ENCODE data around the gene PSMF1.

PSMF1 gene, protein sequence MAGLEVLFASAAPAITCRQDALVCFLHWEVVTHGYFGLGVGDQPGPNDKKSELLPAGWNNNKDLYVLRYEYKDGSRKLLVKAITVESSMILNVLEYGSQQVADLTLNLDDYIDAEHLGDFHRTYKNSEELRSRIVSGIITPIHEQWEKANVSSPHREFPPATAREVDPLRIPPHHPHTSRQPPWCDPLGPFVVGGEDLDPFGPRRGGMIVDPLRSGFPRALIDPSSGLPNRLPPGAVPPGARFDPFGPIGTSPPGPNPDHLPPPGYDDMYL

DNA sequence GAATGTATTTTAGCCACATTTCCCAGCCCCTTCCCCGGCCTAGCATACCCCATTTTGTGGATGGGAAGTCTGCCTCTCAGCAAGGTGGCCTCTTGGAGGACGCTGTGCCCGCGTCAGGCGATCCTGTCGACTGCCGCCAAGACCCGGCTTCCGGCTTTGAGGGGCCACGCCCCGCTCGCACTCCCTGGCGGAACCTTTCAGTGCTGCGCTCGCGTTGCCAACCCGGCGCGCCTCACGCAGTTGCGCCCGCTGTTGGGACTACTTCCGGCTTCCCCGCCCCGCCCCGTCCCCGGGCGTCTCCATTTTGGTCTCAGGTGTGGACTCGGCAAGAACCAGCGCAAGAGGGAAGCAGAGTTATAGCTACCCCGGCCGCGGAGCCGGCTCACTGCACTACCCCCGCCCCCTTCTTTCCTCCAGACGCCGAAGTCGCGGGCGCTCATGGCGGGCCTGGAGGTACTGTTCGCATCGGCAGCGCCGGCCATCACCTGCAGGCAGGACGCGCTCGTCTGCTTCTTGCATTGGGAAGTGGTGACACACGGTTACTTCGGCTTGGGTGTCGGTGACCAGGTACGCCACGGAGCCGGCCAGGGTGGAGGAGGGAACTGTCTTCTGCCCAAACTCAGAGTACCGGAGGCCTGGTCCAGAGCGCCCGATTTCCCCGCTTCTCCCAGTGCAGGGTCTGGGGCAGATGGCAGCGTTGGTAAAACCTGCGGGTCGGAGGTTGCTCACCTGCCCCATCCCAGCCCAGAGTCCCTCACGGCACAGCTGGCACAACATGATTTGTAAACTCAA lies at the start of gene PSMF1:
PSMF1 (plus strand) TSS at position 267 of the 792 bp plus-strand sequence; CDS start at position 439, 172 bp downstream.
- DNase-seq (ENCODE audit: low spot score): peak; percentile 81

DNA sequence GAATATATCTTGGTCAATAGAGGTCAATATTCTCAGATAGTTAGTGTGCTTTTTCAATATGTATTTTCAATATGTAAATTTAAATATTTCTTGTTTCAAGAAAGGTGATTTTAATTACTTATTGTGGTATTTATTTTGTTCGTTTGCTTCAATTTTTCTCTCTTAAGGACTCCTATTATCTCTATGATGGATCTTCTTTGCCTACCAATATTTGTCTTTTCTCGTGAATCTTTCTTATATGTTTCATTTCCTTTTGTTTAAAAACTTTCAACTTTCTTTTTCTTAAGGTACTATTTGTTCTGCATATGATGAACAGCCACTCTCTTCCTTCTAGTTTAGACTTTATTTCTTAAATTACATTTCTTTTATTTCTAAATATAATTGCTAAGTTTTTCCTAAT lies 46.1 kb upstream of the PSMF1 start:
- DNase-seq (ENCODE audit: low spot score): no peak

DNA sequence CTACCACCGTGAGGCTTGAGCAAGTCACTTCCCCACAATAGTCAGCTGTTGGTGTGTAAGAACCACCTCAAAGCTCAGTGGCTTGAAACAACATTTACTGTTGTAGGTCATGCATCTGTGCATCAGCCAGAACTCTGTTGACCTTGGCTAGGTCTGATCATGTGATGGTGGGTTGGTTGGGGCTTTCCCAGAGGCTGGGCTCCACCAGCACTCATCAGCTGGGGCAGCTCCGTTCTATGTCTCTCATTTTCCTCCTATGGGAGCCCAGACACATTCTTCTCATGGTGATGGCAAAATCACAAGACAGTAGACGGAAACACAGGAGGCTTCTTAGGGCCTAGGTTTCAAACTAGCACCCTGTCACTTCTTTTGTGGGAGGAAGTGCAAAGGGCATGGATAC lies 42.8 kb upstream of the PSMF1 start:
- DNase-seq (ENCODE audit: low spot score): no peak

DNA sequence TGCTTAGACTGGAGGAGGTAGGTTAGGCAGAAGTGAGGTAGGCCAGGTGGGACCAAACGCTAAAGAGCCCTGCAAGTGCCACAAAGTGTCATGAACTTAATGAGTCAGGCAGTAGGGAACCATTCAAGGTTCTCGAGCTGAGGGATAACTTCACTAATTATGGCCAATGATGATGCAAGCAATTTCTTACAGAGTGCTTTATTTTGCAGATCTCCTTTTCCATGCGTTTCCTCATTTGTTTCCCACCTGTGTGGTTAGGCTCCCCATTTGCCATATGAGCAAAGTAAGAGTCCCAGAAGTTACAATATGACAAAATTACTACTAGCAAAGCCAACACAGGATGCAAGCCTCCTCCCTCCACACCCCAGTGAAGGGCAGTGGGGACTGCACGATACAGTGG lies 36.5 kb upstream of the PSMF1 start:
- DNase-seq (ENCODE audit: low spot score): no peak

DNA sequence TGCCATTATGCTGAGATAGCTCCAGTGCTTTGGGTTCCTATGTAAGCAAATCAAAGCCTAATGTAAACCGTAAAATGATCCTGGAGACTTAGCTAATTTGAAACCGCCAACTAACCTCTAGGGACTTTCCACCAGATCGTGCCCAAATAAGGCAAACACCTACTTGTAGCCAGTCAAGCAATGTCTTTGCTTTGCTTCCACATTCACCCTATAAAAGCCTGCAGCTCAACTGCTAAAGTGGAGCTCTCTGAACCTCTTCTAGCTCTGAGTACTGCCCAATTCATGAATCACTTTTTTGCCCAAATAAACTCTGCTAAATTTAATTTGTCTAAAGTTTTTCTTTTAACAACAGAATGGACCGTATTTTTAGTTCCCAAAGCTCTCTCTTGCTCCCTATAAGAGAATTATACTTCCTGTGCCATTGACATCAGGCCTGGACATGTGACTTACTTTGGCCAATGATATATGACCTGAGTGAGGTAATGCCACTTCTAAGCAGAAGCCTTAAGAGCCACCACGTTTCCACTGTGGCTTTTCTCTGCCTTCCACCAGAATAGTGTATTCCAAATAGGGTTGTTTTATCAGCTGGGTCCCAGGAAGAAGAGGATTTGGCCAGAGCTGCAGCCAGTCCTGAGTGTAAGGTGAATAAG lies 34.8 kb upstream of the PSMF1 start:
- DNase-seq (ENCODE audit: low spot score): no peak

DNA sequence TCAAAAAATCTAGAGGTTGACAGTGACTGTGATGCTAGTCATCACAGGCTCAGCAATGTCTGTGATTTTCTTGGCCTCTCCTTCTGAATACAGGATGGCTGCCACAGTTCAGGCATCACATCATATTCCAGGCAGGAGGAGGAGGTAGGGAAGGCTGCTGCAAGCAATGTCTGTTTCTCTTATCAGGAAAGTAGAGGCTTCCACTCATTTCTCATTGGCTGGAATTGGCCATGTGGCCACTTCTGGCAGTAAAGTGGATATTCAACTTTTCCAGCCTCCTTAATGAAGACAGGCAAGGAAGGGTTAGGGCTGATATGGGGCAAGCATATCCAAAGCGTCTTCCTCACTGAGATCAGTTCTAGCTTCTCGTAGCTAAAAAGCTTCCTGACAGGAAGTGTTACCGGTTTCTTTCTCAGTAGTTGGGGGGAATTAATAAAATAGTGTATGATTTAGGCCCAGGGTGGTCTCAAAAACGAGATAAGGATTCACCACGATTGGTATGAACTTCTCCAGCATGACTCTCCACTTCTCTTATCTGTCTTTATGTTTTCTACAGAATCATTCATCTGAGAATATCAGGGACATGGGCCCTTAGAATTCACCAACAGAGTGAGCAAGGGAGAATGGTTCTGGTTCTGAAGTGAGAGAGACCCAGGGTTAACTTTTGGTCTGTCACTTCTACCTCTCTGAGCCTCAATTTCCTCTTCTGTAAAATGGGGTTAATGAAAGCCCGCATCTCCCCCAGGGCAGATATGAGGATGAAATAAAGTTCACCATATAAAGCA lies 32.7 kb upstream of the PSMF1 start:
- DNase-seq (ENCODE audit: low spot score): no peak

DNA sequence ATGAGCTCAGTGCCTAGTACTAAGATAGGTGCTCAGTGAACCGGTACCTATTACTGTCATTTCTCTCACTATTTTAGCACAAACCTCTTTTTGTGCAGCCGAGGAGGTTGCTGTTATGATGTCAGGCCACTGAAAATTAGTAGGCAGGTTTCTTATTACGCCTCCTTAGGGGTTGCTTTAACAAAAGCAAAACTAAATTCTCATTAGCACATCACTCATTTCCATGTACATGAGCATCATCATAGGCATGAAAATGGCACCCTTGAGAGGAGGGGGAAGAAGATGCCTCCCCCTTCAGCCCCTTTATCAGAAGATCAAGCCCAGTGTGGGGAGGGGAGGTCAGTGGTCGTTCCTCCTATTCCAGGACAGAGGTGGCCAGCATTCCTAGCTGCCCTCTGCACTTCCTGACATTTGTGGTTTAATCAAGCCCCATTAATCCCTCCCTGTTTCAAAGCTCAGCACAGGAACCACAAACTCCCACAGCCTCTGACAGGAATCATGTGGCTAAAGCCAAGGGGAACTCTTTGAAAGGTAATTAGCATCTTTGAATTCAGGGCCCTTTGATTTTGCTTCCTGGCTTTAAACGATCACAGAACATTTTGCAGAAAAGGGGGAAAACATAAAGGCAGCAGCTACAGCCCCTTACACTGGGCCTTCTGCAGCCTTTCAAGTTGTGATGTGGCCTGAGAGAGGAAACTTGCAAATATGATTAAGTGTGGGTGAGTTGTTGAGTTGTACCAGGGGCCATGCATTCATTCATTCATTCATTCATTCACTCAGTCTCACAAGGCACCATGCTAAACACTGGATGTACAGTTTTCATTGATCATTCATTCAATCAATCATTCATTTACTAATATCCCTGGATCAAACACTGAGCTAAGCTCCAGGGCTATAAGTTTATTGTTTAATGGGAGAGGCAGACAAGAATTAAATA lies 31.9 kb upstream of the PSMF1 start:
- DNase-seq (ENCODE audit: low spot score): no peak

DNA sequence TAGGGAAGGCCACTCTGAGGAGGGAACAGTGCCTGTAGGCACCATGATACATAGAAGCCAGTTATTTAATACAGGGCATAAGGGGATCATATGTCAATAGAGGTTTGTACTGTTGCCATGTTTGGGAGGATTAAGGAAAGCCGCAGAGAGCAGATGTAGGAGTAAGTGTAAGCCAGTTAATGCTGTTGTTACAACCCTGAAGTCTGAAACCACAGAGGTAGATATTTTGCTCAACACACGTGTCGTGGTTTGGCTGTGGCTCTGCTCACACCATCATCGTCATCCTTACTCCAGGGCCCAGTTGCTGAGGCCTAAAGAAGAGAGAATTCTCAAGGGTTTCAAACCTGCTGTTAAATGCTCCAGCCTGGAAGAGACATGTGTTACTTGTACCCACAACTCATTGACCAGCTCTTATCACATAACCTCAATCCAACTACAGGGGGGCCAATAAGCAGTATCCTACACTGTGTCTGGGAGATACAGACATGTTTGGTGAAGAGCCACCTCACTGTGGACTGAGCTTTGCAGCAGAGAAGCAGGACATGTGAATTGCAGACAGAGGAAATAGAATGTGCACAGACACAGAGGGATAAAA lies 31.0 kb upstream of the PSMF1 start:
- DNase-seq (ENCODE audit: low spot score): no peak

DNA sequence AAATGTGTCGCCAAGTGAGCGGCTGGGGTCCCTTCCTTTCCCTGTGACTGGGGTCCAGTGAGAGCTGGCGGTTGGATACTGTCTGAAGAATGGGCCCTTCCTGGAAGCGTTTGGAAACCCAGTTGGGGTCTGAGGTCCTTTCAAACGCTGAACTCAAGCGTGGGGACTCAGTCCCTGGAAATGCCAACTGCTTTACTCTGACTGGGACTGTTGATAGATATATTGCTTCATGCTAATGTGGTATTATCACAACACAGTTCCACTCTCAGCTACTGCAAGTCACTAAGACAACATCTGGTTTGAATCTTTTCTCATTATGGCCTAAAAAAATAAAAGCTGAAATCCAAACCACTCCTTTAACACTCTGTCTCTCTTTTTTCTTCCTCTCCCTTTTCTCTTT lies 23.7 kb upstream of the PSMF1 start:
- no peak for DNase-seq (ENCODE audit: low spot score)

DNA sequence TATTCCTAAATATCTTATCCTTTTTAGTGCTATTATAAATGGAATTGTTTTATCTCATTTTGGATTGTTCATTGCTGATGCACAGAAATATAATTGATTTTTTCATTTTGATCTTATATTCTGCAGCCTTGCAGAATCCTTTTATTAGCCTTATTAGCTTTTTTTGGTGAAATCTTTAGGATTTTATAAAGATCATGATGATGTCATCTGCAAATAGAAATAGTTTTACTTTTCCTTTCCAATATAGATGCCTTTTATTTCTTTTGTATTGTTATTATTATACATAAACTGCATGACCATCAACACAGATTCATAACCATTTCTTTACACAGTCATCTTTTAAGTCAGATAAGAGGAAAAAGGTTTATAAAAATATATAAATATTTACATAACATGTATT lies 16.9 kb upstream of the PSMF1 start:
- no peak for DNase-seq (ENCODE audit: low spot score)

DNA sequence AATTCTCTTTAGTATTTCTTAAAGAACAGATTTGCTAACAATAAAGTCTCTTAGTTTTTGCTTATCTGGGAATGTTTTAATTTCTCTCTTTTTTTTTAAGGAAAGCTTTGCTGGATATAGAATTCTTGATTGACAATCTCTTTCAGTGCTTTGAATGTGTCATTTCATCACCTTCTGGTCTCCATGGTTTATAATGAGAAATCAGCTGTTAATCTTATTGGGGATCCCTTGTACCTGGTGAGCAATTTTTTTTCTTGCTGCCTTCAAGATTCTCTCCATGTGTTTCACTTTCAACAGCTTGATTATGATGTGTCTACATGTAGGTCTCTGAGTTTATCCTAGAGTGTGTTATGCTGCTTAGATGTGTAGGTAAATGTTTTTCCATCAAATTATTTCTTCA lies 16.4 kb upstream of the PSMF1 start:
- DNase-seq (ENCODE audit: low spot score): no peak

DNA sequence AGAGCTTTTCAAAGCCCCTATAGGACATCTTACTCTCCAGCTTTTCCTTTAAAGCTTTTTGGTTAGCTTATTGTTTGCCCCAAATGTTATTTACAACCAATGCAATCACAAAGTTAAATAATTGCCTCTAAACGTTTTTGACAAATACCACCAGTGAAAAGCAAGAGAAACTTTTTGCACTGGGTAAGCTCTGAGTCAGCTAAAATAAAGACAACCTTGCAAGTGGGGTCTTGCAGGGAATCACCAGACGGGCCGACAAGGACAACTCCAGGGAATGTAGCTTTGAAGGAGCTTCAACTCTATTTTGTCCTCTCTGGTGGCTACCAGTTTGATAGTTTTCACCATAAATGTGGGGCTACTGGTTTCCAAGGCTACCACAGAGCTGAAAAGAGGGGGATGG lies 14.7 kb upstream of the PSMF1 start:
- DNase-seq (ENCODE audit: low spot score): no peak

DNA sequence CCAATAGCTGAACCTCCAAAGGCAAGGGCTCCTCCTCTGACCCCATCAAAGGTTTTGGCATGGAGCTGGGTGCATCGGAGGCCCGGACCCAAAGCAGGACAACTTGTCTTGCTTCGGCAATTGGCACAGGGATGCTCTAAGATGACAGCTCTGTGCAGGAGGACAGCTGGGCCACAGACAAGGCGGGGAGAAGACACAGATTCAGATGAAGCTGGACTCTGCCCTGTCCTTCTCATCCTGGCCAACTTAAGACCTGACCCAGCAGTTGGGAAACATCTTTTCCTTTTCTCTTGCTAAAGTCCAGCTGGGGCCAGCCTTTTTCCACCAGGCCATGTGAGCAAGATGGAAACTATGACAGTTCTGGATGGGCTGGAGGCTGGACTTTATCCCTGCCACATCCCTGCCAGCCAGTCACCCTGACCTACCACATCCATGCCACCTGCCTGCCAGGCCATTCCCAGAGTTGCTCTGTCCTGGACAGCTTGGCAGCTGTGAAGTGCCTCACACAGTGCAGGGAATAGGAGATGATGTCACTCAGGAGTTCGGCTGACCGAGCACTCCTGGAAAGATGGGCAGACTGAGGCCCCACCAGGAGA lies 12.7 kb upstream of the PSMF1 start:
- no peak for DNase-seq (ENCODE audit: low spot score)

DNA sequence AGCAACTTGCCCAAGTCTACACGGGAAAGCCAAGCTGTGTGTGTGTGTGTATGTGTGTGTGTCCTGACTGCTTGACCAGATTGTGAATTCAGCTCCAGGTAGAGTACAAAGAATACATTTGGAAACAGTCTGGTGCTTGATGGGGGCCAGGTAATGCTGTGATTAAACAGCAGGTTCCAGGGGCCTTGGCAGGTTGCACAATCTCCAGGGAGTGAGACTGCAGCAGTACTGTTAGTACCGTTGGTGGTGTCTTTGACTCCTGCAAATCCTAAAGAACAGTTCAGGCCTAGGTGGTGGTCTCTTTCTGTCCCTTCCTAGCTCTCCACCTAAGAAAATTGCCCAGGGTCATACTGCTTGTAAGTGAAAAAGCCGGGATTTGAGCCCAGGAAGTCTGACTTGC lies 11.2 kb upstream of the PSMF1 start:
- DNase-seq (ENCODE audit: low spot score): no peak

DNA sequence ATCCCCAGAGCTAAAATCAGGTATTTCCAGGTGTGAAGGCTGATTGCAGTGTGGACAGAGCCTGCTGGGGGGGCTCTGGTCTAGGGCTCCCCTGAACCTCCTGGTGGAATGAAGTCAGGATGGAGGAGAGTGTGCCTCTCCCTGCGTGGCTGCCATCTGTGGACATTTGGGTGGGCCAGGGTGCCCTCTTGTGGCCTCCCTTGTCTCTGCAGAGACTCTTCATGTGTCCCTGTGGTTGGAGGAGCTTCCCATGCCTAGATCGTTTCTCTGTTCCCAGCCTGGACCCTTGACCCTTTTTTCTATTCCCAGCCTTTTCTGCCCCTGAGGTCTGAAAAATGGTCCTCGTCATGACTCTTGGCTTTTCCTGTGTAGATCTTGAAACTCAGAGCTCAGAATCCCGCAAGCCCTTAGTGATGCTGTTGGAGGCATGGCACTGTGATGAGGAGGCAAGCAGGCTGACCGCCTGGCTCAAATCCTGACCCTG lies 9.9 kb upstream of the PSMF1 start:
- DNase-seq (ENCODE audit: low spot score): peak; percentile 51

DNA sequence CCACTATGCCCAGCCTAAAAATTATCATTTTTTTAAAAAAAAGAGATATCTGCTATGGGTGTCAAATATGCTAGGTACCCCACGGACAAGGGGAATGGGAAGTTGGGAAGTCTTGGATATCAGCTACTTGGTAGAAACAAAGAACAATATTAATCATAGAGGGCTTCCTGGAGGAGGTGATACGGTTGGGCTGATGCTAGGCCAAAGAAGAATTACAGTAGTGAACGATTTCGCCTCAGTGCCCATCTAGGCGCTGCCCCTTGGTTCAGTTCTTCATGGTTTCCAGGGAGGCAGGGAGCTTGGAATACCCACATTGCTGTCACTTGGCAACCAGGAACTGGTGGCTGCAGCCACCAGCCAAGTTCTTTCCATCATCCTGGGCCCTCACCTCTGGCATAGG lies 5.5 kb upstream of the PSMF1 start:
- DNase-seq (ENCODE audit: low spot score): no peak

DNA sequence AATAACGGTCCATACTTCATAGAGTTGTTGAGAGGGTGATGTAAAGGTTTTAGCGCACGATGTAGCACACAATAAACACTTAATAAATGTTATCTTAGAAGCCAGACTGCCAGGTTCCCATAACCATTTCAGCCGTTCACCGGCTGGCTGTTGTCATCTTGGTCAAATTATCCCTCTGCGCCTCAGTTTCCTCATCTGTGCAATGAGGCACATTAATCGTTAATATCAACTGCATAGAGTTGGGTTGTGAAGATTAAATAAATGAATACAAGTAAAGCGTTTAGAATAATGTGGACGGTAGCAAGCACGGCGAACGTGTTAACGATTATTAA lies 432 bp upstream of the PSMF1 start:
- no peak for DNase-seq (ENCODE audit: low spot score)

DNA sequence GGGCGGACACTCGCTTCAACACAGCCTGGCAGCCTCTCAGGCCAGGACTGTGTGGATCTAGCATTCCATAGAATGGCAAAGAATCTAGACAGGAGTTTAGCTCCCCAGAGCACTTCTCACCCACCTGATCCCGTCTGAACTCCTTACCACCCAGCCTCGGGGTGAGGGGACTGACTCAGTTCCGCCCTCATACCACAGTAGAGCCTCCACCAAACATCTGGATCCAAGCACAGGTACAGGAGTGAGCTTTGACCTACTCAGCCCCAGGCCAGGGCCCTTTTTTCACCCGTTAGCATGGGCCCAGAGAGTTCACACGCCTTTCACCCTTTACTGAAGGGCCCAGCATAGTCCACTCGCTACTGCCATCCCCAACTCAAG lies 715 bp downstream of the PSMF1 start:
- DNase-seq (ENCODE audit: low spot score): no peak

DNA sequence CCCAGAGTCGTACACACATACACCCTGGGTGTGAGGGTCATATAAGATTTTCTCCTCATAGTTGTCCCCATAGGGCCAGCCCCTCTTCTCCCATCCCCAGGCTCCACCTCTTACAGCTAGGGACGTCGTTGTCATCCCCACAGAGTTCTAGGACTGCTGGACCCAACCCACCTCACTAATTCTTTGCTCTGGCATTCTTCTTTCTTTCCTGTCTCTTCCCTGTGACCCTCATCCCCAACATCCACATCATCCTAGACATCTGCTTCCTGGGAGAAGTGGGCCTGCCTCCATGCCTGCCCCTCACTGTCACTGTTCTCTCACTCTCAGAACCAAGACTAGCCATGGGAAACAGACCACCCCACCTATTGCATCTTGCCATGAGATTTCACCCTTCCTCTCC lies 1.1 kb downstream of the PSMF1 start:
- no peak for DNase-seq (ENCODE audit: low spot score)

DNA sequence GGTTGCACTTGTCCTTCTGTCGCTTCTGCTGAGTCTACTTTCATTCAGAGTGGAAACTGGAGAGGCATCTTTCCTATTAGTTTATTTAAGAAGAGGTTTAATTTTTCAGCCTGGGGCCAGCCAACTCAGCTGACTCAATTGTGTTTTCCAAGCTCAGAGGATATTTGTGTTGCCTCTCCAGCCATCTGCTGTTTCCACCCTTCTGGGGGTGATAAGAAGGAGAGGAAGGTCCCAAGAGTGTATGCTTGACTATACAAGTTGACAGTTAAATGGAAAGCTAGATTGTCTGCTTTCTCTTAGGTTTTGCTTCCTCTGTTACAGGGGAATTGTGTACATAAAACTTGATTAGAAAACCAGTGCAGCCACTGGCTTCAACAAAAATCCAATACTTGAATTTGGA lies 3.0 kb downstream of the PSMF1 start:
- no peak for DNase-seq (ENCODE audit: low spot score)

Measured in HuH-7.5 (cell line).